GM19468 (cell line): ENCODE results near the gene ARL6IP5.

Experiments
- ATAC-seq: cut with Tn5 transposase; IDR thresholded peaks from one replicate; pipeline ENCODE4 v1.9.1; 2021; ENCODE audit warnings: mild to moderate bottlenecking, moderate library complexity, moderate number of reproducible peaks; ENCODE audit not compliant: unreplicated experiment; ENCODE audit errors: extremely low read depth

ARL6IP5 gene

DNA sequence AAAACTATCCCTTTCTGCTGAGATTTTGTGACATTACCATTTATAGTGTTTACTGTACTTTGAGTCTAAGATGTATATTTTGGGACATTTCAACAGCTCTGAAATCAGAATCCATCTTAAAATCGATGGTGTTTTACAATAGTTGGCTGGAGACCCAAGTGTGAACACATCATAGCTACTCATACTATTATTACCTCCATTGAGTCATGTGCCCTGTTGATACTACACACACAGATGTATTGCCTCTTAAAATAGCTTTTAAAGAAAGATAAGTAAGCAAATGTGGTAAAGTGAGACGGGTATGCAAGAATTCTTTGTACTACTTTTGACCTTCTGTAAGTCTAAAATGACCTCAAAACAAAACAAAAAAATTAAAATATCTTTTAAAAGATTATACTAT is 31.0 kb downstream of the ARL6IP5 start:
- no peak for ATAC-seq

DNA sequence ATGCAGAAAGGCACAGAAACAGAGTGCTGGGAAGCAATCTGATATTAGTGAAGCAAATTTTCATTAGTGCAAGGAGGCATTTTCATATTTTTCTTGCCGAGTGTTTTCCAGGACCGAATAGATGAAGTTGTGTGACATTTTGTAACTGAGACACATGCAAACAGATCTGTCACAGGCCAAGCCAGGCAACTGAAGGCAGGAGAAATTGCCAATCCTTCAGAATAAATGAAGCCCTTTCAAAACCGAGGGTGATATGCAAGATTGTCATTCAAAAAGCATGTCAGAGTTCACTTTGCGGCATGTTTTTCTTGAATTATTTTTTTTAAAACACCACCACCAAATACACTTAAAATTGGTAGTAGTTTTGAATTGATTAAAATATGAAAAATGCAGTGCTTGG is 31.4 kb downstream of the ARL6IP5 start:
- no peak for ATAC-seq

DNA sequence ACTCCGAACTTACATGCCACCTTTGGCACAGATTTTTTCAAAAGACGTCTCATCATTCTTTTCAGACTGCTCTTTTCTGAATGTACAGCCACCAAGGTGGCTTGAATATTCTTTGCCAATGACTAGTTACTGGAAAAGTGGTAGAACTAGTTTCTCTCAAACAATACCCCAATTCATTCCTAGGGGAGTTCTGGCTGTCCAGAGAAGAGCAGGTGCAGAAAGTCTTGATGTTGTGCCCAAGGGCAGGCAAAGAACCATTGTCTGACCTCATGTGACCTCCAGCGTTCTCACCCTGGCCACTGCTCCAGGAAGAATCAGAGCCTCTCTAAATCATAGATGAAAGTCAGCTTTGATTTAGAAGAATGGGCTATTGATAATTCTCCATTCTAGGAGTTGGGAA is 32.2 kb downstream of the ARL6IP5 start:
- no peak for ATAC-seq

DNA sequence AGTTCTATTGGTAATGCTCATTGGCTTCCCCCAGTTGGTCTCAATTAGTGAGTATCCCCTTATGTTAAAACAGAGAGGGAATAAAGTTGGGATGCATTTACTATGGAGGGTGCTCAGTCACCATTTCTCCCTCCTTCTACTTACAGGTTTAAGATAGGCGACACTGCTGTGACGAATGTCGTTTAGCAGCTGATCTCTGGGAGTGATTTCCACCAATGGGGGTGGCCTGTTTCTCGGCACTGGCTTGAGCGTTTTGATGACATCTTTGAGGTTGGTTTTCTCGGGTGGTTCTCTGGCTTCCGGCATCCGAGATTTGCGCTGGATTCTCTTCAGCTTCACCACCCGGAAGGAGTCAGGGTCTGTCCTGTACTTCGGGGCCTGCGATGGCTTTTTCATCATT is 33.8 kb downstream of the ARL6IP5 start:
- ATAC-seq: no peak

DNA sequence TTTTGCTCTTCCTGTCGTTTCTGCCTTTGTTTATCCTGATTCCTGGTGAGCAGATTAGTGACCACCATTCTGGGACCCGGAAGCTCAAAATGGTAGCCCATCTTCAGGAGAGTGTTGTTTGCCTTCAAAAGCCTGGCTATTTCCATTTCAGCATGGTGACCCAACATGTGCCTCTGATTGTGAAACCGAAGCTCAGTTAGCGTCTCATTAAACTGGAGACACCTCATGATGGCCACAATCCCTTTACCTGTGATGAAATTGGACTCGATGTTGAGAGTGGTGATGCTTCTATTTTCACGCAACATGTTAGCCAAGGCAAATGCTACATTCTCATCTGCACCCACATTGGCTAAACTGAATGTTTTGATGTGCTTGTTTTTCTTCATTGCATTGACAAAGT is 34.4 kb downstream of the ARL6IP5 start:
- no peak for ATAC-seq

DNA sequence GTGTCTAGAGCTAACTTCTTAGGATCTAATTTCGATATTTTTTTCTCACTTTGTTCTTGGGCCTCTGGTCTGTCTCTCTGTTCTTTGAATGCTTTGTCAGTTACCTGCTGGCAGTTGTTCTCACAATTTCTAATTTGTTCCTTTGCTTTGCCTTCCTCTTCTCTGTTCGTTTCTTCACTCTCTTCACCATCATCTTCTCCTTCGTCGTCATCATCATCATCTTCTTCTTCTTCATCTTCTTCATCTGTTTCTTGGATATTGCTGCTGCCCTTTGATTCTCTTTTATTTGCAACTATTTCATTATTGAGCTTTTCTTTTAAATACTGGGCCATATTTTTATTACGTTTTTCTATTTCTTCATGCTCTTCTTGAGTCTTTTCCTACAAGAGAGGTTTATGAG is 34.9 kb downstream of the ARL6IP5 start:
- no peak for ATAC-seq

DNA sequence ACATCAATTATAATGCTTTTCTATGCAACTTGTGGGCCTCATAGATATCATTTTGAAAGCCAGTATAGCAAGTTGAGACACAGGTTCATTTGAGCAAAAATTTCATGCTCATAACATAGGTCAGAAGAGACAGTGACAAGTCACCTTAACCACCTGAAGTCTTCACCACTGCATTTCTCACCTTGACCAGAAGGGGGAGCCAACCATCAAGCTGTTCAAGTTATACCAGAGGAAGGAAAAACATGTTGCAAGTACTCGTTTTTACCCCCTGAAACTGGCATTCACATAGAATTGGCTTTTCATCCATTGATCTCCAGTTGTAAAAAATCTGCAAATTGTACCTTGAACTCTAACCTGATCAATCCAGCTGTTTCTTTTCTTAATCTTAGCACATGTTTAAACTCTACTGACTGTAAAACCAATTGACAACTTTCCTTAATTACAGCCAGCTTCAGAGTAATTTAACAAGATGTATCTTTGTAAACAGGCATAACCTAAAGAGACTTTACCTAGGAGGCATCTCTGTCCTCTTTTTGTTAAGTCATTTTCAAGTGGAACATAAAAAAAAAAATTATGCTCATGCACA is 36.2 kb downstream of the ARL6IP5 start:
- peak; percentile 76 for ATAC-seq

DNA sequence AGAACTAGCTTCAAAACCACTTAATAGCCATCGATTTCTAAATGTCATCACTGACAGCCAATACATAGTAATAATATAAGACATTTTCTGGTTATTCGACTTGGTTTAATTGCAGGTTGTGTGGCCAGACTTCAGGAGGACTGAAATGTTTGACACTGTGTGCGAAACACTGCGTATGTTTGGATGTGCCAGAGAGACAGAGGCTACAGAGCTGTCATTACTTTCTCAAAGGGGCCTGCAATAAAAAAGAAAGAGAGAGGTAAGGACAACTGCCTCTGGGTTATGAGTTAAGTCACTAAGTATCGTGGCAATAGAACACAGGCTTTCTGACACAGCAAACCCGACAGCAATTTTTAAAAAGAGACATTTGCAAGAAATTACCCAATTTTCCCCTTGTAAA is 36.8 kb downstream of the ARL6IP5 start:
- ATAC-seq: no peak

DNA sequence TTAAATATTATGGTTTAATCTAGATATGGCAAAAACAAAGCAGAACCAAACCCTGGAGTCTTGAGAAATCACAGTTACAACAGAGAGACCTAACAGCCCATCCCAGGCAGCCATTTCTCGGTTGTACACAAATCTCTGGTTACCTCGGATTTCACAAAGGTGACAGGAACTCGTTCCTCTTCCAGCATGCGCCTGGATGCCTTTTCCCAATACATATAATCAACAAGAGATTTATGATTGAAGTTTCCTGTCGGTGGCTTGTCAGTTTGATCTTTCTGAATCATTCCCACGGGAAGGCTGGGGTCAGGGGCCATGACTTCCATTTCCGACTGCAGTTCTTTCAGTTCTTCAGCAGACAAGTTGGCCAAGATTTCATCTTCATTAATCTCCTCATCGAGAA is 37.2 kb downstream of the ARL6IP5 start:
- no peak for ATAC-seq

DNA sequence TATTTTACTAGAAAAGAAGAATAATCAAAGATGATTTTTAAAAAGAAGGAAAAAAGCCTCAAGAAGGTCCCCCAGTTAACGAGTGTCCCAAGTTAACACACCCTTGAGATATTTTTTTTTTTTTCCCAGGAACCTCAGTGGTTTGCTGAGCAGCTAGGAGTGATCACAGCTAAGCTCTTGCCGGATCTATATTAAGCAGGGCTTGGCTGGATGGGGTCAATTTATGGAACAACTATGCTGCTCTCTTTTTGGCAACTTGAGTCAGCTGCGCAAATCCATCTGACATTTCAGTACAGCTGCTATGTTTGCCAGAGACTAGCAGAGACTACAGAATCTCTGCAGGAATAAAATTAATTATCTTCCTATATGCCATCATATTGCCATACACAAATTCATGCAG is 37.7 kb downstream of the ARL6IP5 start, which contains the start of gene LMOD3:
Gene LMOD3 (minus strand): TSS at position 193 of the 400 bp plus-strand sequence. CDS start 209 bp downstream, outside the sequence.
- ATAC-seq: no peak

DNA sequence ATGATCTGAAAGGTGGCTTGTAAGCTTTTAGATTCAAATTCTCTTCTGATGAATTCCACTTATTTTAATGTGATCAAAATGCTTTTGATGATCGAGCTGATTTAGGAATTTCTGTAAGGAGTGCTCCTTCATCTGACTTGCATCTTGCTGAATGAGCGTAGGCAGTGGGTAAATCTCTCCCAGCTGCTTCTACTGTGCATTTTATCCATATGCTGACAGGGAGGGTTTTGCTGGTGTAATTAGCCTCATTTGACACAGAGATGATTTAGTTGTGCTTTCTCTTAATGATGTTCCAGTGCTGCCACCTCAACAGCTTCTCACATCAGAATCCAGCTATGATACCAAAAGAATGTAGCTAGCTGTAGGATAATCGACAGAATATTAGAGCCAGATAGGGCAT is 41.5 kb downstream of the ARL6IP5 start:
- no peak for ATAC-seq

DNA sequence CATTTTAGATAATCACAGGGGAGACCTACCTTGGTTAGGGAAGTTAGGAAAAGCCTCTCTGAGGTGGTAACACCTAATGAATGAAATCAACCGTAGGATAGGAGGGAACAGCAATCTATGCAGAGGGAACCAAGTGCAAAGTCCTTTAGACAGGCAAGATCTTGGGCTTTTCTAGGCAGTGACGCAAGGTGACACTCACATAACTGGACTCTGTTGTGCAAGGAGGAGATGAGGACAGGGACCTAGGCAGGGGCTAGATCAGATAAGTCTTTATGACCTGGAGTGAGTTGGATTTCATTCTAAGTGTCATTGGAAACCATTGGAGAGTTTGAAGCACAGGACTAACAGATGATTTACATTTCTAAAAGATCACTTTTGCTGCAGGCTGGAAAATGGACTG is 42.3 kb downstream of the ARL6IP5 start:
- no peak for ATAC-seq

DNA sequence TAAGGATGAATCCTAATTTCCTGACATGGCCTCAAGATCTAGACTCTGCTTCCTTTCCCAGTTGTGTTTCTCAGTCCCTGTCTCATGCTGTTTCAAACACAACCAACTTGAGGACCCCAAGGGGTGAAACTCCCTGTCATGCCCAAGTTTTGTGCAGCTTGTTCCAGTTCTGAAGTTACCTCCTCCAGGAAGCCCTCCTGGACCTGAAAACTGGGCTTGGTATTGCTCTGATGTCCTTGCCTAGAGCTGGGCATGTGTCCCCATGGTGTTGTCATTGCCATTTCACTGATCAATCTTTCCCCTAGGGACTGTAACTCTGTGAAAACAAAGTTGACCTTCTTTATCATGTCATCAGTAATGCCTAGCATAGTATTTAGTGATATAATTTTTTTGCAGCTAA is 43.8 kb downstream of the ARL6IP5 start:
- ATAC-seq: no peak

DNA sequence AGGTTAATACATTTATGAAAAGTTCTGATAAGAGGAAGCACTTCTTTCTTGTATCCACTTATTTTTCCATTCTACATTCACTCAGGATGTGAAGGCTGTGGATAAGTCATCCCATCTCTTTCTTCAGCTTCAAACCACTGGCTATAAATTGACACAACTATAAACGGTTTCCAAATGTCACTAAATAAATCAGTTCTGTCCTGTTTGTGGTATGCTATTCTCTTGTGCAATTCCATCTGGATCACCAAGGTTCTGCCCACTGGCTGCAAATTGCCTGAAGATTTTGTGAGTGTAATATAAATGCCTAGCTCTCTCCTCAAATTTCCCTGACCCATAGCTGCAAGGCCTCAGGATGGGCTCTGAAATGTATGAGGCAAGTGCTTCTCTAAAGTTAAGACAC is 44.8 kb downstream of the ARL6IP5 start:
- ATAC-seq: no peak

DNA sequence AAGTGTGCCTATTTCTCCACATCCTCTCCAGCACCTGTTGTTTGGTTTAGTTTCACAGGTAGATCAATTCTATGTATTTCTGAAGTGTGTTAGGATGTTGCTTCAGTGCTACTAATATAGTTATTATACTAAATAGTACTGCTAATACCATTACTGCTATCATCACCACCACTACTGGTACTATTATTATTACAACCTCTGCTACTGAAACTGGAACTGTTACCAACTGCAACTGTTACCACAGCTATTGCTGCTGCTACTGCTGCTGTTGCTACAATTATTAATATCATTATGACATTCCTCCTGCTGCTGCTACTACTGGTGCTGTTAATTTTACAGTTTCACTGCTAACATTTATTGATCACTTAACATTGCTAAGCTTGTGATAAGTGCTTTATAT is 46.0 kb downstream of the ARL6IP5 start:
- ATAC-seq: peak; percentile 73

DNA sequence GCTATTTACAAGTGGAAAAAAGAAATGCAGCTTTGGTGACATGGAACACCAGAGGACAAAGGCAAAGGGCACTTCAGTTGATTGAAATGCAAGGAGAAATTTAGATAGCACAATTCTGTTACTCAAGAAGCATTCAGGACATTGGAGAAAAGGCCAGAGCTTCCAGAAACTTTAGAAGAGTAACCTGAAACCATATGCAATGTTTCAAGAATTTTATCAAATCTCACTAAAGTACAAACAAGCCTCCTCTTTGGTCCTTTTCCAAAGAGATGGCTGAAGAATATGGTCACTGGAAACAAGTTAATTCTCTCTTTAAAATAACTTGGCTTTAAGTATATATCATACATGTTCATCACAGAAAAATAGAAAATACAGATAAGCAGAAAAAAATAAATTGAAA is 52.3 kb downstream of the ARL6IP5 start:
- ATAC-seq: no peak

DNA sequence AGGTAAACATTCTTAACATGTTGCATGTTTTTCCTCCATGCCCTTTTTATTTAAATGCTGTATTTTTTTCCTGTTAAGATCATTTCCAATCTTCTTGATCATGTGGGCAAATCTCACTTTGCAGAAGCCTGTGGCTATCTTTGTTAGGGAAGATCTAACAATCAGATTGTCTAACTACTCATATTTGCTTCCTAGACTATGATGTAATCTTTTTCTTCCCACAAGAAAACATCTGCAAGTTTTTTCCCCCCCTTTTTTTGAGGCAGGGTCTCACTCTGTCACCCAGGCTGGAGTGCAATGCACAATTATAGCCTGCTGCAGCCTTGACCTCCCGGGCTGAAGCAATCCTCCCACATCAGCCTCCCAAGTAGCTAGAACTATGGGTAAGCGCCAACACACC is 52.7 kb downstream of the ARL6IP5 start:
- no peak for ATAC-seq

DNA sequence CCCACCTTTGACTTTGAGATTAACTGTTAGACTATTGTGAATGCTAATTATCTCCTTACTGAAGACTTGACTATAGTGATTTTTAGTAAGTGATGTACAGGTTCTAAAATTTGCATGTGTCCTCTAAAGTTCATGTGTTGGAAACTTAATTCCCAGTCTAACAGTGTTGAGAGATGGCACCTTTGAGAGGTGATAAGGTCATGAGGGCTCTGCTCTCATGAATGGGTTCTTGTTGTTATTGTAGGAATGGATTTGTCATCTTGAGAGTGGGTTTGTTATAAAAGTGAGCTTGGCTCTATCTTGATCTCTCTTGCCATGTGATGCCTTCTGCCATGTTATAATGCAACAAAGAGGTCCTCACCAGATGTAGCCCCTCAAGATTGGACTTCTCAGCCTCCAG is 56.6 kb downstream of the ARL6IP5 start:
- no peak for ATAC-seq

DNA sequence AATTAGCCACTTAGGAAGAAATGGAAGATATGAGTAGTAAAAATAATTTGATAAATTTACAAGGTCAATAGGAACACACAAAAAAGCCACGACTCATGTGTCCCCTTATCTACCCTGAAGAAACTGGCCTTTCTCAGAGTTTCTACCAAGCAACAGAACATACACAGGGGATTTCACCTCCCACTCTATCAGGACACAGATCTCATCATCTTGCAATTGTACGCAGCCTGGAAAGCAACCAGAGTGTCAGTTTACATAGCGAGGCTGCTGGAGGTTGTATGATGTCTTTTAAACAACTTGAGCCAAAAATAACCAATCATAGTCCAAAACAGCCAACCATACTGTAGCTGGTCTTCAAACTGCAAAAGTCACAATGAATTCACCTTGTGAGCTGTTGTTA is 57.4 kb downstream of the ARL6IP5 start:
- ATAC-seq: no peak

DNA sequence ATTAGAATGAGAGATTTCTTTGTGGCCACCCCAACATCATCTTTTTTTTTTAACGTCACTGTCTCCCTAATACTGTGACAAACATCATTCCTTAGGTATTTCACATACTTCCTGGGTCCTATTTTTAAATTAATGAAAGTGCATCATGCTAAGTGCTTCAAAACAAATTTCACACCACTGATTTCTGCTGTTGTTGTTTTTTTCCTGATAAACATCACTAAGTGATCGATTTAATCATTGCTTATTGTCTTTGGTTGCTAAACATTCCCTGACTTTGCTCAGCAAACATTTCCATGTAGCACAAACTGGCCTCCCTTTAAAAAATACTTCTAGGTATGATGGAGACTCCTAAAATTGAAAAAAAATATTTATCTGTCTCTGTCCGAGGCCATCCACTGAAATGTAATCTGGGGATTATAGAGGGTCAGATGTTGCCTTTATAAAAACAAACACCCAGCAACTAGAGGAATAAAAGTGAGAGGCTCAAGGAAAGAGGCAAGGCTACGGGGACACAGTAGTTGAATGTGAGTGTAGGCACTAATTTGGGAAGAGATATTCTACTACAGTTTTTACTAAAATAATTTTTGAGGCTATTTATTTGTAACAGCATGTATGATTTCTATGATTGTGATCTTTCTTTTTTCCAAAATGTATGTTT is 58.2 kb downstream of the ARL6IP5 start:
- ATAC-seq: no peak

DNA sequence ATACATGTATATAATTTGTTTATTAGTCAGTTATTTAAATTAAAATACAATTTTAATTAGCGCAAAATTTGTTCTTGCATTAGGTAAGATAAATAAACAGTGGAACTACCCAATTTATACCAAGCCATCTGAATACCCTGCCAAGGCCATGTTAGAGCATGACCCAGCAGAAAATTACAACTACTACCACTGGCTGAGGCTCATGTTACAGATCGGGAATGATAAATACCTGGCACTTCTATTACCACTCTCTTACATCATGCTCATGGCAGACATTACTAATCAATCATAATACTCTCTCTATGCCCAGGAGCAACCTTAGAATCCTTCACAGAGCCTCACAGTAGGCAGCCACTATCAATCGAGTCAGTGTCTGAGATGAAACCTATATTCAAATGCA is 58.9 kb downstream of the ARL6IP5 start:
- no peak for ATAC-seq

DNA sequence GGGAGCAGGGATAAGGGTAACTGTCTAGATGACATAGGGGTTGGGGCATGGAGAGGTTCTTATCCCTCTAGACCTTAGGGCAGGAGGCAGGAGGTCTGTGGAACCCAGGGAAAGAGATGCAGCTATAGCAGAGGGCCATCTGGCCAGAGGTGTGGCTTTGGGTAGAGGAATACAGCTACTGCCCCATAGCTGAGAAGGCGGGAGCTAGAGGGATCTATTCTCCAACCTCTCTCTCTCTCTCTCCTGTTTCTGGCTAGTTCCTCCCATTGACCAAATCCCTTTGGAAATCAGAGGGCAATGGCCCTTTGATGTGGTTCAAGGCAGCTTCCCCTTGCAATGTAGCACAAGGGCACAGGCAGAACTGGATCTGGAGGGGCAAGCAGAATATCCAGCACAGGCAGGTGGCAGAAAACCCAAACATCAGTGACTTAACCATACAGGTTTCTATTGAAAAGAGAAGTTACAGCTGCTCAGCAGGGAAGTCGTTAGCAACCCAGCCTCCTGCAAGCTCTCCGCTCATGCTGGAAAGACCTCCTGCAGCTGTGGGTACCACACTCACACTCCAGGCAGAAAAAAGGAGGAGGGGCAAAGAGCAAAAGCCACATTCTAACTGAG is 60.0 kb downstream of the ARL6IP5 start:
- ATAC-seq: no peak
